Measurements from ENCODE around the gene WWOX. TPM values are rescaled to one million over a fixed set of nuclear protein-coding genes. Genes with fewer than 3 reads are reported as not detected.

Gene WWOX
- total RNA-seq, 3 donors from 2014 or later (not counting 1 experiment from before 2014, with no cell fraction given), result 21.0 to 29.8 (median 27.0) TPM

DNA sequence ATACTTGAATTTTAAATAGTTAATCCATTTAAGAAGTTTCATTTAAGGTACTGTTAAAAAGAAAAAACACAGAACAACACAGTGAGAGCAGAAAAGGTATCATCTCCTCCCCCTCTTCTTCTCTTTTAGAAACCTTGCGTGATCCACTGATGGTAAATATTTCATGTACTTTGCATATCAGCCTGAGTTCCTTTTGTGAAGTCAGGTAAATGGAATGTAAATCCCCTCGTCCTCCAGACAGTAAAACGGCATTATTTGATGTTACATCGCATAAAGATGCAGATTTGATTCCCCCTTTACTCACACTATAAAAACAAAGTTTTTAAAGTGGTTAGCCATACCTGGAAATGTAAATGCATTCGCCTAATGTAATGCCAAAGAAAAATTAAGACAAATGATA, 234.4 kb downstream of the WWOX start:
- Histone ChIP-seq H3K27ac (ENCODE audit: low read length) (no peak overlapping the region), H3K9me3 (ENCODE audit: control insufficient read depth, insufficient read depth, low read length) (no peaks in the 10 kb centered on the region), H3K27me3 (ENCODE audit: control insufficient read depth, insufficient read depth, low read length) (no peaks in the 10 kb centered on the region), H3K4me1 (ENCODE audit: control insufficient read depth, insufficient read depth, low read length) (no peaks in the 10 kb centered on the region), H3K4me3 (ENCODE audit: low read length) (no peak overlapping the region), H3K36me3 (ENCODE audit: control insufficient read depth, insufficient read depth, low read length) (no peaks in the 10 kb centered on the region)
- intact Hi-C loops (cut with micrococcal nuclease), result no loop called here
- WGBS (ENCODE audit: insufficient coverage), result 98% methylated on average over 4 of the region's 5 CpGs
- TF ChIP-seq, protein P1, sequence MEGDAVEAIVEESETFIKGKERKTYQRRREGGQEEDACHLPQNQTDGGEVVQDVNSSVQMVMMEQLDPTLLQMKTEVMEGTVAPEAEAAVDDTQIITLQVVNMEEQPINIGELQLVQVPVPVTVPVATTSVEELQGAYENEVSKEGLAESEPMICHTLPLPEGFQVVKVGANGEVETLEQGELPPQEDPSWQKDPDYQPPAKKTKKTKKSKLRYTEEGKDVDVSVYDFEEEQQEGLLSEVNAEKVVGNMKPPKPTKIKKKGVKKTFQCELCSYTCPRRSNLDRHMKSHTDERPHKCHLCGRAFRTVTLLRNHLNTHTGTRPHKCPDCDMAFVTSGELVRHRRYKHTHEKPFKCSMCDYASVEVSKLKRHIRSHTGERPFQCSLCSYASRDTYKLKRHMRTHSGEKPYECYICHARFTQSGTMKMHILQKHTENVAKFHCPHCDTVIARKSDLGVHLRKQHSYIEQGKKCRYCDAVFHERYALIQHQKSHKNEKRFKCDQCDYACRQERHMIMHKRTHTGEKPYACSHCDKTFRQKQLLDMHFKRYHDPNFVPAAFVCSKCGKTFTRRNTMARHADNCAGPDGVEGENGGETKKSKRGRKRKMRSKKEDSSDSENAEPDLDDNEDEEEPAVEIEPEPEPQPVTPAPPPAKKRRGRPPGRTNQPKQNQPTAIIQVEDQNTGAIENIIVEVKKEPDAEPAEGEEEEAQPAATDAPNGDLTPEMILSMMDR (IDR thresholded peaks at IDR 0.05), result no peak
- no peak for ATAC-seq
- no peaks in the 10 kb centered on the region for H3K36me3 Mint-ChIP-seq
- no peaks in the 10 kb centered on the region for H3K9me3 Mint-ChIP-seq
- peaks cover 0 to 6% of the 10 kb centered on the region in 2 donors for H3K4me1 Mint-ChIP-seq
- no peak overlapping the region for H3K27ac Mint-ChIP-seq
- H3K4me3 Mint-ChIP-seq, result no peak overlapping the region
- no peaks in the 10 kb centered on the region for H3K27me3 Mint-ChIP-seq (ENCODE audit: low read depth in 2 of 2)
- no peak for DNase-seq

DNA sequence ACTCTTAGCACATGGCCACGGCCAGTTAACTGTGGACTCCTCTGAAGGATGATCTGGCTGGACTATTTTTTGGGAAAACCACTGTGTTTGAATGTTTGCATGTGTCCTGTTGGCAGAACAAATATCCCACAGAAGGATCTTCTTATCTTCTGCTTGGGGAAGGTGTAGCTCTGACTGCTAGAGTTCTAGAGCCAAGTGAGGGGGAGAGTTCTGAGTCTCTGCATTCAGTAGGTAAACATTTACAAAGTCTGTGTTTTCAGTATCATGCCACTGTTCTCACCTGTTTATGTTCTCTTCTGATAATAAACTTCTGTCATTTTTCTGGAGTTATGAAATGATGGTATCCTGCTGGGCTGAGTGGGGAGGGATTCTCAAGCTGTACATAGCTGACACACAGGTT, 241.1 kb downstream of the WWOX start:
- no peaks in the 10 kb centered on the region for H3K4me1 Mint-ChIP-seq
- H3K9me3 Mint-ChIP-seq, result no peaks in the 10 kb centered on the region
- Histone ChIP-seq H3K9me3 (ENCODE audit: control insufficient read depth, insufficient read depth, low read length) (no peaks in the 10 kb centered on the region), H3K27ac (ENCODE audit: low read length) (no peak overlapping the region), H3K4me3 (ENCODE audit: low read length) (no peak overlapping the region), H3K4me1 (ENCODE audit: control insufficient read depth, insufficient read depth, low read length) (no peaks in the 10 kb centered on the region), H3K36me3 (ENCODE audit: control insufficient read depth, insufficient read depth, low read length) (no peaks in the 10 kb centered on the region), H3K27me3 (ENCODE audit: control insufficient read depth, insufficient read depth, low read length) (no peaks in the 10 kb centered on the region)
- no peak overlapping the region for H3K27ac Mint-ChIP-seq
- intact Hi-C loops (cut with micrococcal nuclease), result no loop called here
- H3K4me3 Mint-ChIP-seq, result no peak overlapping the region
- TF ChIP-seq, protein P1 (IDR thresholded peaks at IDR 0.05), result no peak
- WGBS (ENCODE audit: insufficient coverage), result 86% methylated on average over 1 of the region's 1 CpG
- no peak for ATAC-seq
- H3K27me3 Mint-ChIP-seq (ENCODE audit: low read depth in 2 of 2), result no peaks in the 10 kb centered on the region
- no peak for DNase-seq
- H3K36me3 Mint-ChIP-seq, result no peaks in the 10 kb centered on the region

DNA sequence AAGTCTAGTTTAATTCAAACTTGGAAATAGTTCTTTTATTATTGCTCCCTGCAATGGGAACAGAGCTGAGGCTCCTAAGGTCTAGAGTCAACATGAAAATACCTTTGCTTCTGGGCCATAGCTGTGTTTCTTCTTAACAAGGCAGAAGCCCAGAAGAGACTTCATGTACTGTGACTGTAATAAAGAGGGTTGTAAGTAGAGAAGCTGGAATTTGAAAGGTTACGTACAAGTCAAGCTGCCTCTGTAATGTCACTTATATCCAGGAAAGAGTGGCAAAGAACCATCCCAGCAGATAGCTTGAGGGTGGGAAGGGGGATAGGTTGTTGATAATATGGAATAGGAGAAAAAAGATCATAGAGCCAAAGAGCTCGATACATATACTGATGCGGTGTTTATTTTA, 248.6 kb downstream of the WWOX start:
- DNase-seq (no peak), ATAC-seq (no peak)
- H3K4me1 Mint-ChIP-seq, result no peaks in the 10 kb centered on the region
- intact Hi-C loops (cut with micrococcal nuclease), result no loop called here
- TF ChIP-seq, protein P1 (IDR thresholded peaks at IDR 0.05), result no peak
- Histone ChIP-seq H3K4me1 (ENCODE audit: control insufficient read depth, insufficient read depth, low read length) (no peaks in the 10 kb centered on the region), H3K27ac (ENCODE audit: low read length) (no peak overlapping the region), H3K27me3 (ENCODE audit: control insufficient read depth, insufficient read depth, low read length) (no peaks in the 10 kb centered on the region), H3K36me3 (ENCODE audit: control insufficient read depth, insufficient read depth, low read length) (no peaks in the 10 kb centered on the region), H3K4me3 (ENCODE audit: low read length) (no peak overlapping the region), H3K9me3 (ENCODE audit: control insufficient read depth, insufficient read depth, low read length) (no peaks in the 10 kb centered on the region)
- no peak overlapping the region for H3K27ac Mint-ChIP-seq
- H3K4me3 Mint-ChIP-seq, result no peak overlapping the region
- 97% methylated on average over 3 of the region's 3 CpGs for WGBS (ENCODE audit: insufficient coverage)
- no peaks in the 10 kb centered on the region for H3K27me3 Mint-ChIP-seq (ENCODE audit: low read depth in 2 of 2)
- no peaks in the 10 kb centered on the region for H3K9me3 Mint-ChIP-seq
- no peaks in the 10 kb centered on the region for H3K36me3 Mint-ChIP-seq

DNA sequence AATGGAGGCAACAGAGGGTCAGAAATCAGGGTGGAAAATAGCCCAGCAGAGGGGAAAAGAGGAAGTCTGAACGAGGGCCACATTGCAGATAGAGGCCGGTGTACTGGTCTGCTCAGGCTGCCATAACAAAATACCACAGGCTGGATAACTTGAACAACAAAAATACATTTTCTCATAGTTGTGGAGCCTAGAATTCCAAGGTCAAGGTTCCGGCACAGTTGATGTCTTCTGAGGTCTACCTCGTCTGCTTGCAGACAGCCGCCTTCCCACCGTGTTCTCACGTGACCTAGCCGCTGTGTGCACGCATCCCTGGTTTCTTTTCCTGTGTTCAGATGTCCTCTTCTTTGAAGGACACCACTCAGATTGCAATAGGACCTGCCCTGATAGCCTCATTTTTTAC, 249.4 kb downstream of the WWOX start:
- H3K36me3 Mint-ChIP-seq, result no peaks in the 10 kb centered on the region

More for the DNA sequence above, 249.4 kb downstream of the WWOX start:
- no peak for DNase-seq
- Mint-ChIP-seq H3K27ac (no peak overlapping the region), H3K9me3 (no peaks in the 10 kb centered on the region), H3K4me1 (no peaks in the 10 kb centered on the region), H3K4me3 (no peak overlapping the region), H3K27me3 (ENCODE audit: low read depth in 2 of 2) (no peaks in the 10 kb centered on the region)
- intact Hi-C loops (cut with micrococcal nuclease), result no loop called here
- TF ChIP-seq, protein P1 (IDR thresholded peaks at IDR 0.05), result no peak
- Histone ChIP-seq H3K27me3 (ENCODE audit: control insufficient read depth, insufficient read depth, low read length) (no peaks in the 10 kb centered on the region), H3K36me3 (ENCODE audit: control insufficient read depth, insufficient read depth, low read length) (no peaks in the 10 kb centered on the region), H3K4me1 (ENCODE audit: control insufficient read depth, insufficient read depth, low read length) (no peaks in the 10 kb centered on the region), H3K4me3 (ENCODE audit: low read length) (no peak overlapping the region), H3K27ac (ENCODE audit: low read length) (no peak overlapping the region), H3K9me3 (ENCODE audit: control insufficient read depth, insufficient read depth, low read length) (no peaks in the 10 kb centered on the region)
- 84% methylated on average over 9 of the region's 9 CpGs for WGBS (ENCODE audit: insufficient coverage)
- no peak for ATAC-seq

All from natural killer cell (primary cell).